ENCODE measurements around the gene APOBR.

DNA sequence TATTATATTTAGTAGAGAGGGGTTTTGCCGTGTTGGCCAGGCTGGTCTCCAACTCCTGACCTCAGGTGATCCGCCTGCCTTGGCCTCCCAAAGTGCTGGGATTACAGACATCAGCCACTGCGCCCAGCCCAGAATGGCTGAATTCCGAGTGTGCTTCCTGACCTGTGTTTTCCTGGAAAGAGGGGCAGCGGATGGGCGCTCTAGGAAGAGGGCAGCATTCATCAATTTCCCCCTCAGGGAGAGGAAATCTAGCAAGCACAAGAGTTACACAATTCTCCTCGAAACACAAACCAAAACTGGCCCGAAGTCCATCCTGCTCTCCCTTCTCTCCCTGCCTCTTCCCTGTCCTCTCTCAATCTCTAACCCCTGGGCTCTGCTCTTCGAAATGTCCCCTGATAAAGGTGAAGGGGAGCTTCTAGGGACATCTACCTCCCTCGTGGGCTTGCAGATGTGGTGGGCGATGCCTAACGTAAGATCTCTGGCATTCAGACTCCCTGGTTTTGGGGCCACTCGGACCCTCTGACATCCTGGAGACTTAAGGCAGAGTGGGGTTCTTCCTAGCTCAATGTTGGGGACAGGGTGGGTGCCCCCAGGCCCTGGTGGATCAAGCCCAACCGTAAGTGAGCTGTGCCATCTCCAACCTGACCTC, 11.2 kb downstream of the APOBR start:
- TF ChIP-seq POLR2A (IDR thresholded peaks at IDR 0.05) = no peak
- TF ChIP-seq, protein P1, sequence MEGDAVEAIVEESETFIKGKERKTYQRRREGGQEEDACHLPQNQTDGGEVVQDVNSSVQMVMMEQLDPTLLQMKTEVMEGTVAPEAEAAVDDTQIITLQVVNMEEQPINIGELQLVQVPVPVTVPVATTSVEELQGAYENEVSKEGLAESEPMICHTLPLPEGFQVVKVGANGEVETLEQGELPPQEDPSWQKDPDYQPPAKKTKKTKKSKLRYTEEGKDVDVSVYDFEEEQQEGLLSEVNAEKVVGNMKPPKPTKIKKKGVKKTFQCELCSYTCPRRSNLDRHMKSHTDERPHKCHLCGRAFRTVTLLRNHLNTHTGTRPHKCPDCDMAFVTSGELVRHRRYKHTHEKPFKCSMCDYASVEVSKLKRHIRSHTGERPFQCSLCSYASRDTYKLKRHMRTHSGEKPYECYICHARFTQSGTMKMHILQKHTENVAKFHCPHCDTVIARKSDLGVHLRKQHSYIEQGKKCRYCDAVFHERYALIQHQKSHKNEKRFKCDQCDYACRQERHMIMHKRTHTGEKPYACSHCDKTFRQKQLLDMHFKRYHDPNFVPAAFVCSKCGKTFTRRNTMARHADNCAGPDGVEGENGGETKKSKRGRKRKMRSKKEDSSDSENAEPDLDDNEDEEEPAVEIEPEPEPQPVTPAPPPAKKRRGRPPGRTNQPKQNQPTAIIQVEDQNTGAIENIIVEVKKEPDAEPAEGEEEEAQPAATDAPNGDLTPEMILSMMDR (IDR thresholded peaks at IDR 0.05) = no peak
